ENCODE data around the gene NDUFS4. TPM values are rescaled to one million over a fixed set of nuclear protein-coding genes. Genes with fewer than 3 reads are reported as not detected.

The NDUFS4 gene
- total RNA-seq, 3 donors from 2014 or later (not counting 1 experiment from before 2014, with no cell fraction given) = 22.4 to 33.1 (median 25.7) TPM

GRCh38 chr5:53614376-53614885 lies 54.0 kb downstream of the NDUFS4 start:
- H3K27me3 Mint-ChIP-seq (ENCODE audit: low read depth in 2 of 2) = no peaks in the 10 kb centered on the region

GRCh38 chr5:53616939-53617549 lies 56.6 kb downstream of the NDUFS4 start:
- no peaks in the 10 kb centered on the region for H3K9me3 ChIP-seq (ENCODE audit: control insufficient read depth, insufficient read depth, low read length)
- DNase-seq (no peak), ATAC-seq (no peak)
- 100% methylated on average over 3 of the region's 3 CpGs for WGBS (ENCODE audit: insufficient coverage)
- intact Hi-C loops (cut with micrococcal nuclease) = no loop called here
- no peaks in the 10 kb centered on the region for H3K27me3 Mint-ChIP-seq (ENCODE audit: low read depth in 2 of 2)
- H3K27ac Mint-ChIP-seq = no peak overlapping the region
- H3K9me3 Mint-ChIP-seq = no peaks in the 10 kb centered on the region
- peaks cover 5 to 6% of the 10 kb centered on the region in 2 donors for H3K4me1 Mint-ChIP-seq
- H3K4me1 ChIP-seq (ENCODE audit: control insufficient read depth, insufficient read depth, low read length) = no peaks in the 10 kb centered on the region
- no peak for TF ChIP-seq CTCF (IDR thresholded peaks at IDR 0.05)
- peaks cover under 1% of the 10 kb centered on the region for H3K36me3 Mint-ChIP-seq
- no peak overlapping the region for H3K4me3 Mint-ChIP-seq
- H3K4me3 ChIP-seq (ENCODE audit: low read length) = no peak overlapping the region
- H3K27me3 ChIP-seq (ENCODE audit: control insufficient read depth, insufficient read depth, low read length) = no peaks in the 10 kb centered on the region
- H3K27ac ChIP-seq (ENCODE audit: low read length) = no peak overlapping the region
- no peaks in the 10 kb centered on the region for H3K36me3 ChIP-seq (ENCODE audit: control insufficient read depth, insufficient read depth, low read length)

More at GRCh38 chr5:53614376-53614885, 54.0 kb downstream of the NDUFS4 start:
- 90% methylated on average over 1 of the region's 2 CpGs for WGBS (ENCODE audit: insufficient coverage)
- ATAC-seq (no peak), DNase-seq (no peak)
- H3K27ac ChIP-seq (ENCODE audit: low read length) = no peak overlapping the region
- H3K27me3 ChIP-seq (ENCODE audit: control insufficient read depth, insufficient read depth, low read length) = no peaks in the 10 kb centered on the region
- H3K4me3 ChIP-seq (ENCODE audit: low read length) = no peak overlapping the region
- no peaks in the 10 kb centered on the region for H3K9me3 Mint-ChIP-seq
- H3K4me3 Mint-ChIP-seq = no peak overlapping the region
- intact Hi-C loops (cut with micrococcal nuclease) = no loop called here
- no peak overlapping the region for H3K27ac Mint-ChIP-seq
- no peaks in the 10 kb centered on the region for H3K9me3 ChIP-seq (ENCODE audit: control insufficient read depth, insufficient read depth, low read length)
- H3K4me1 ChIP-seq (ENCODE audit: control insufficient read depth, insufficient read depth, low read length) = no peaks in the 10 kb centered on the region
- no peak for TF ChIP-seq CTCF (IDR thresholded peaks at IDR 0.05)
- no peaks in the 10 kb centered on the region for H3K36me3 ChIP-seq (ENCODE audit: control insufficient read depth, insufficient read depth, low read length)
- peaks cover 7 to 10% of the 10 kb centered on the region in 2 donors for H3K4me1 Mint-ChIP-seq
- no peaks in the 10 kb centered on the region for H3K36me3 Mint-ChIP-seq

- no peaks in the 10 kb centered on the region for H3K27me3 Mint-ChIP-seq (ENCODE audit: low read depth in 2 of 2)
- no peaks in the 10 kb centered on the region for H3K4me1 ChIP-seq (ENCODE audit: control insufficient read depth, insufficient read depth, low read length)
- intact Hi-C loops (cut with micrococcal nuclease) = no loop called here
- 84% methylated on average over 6 of the region's 6 CpGs for WGBS (ENCODE audit: insufficient coverage)
- no peak for TF ChIP-seq CTCF (IDR thresholded peaks at IDR 0.05)
- H3K9me3 Mint-ChIP-seq = no peaks in the 10 kb centered on the region
- ATAC-seq (no peak), DNase-seq (no peak)
- H3K27ac Mint-ChIP-seq = no peak overlapping the region
- H3K4me3 Mint-ChIP-seq = no peak overlapping the region
- H3K4me3 ChIP-seq (ENCODE audit: low read length) = no peak overlapping the region
- peaks cover 2% of the 10 kb centered on the region for H3K36me3 ChIP-seq (ENCODE audit: control insufficient read depth, insufficient read depth, low read length)
- H3K27ac ChIP-seq (ENCODE audit: low read length) = no peak overlapping the region
- H3K27me3 ChIP-seq (ENCODE audit: control insufficient read depth, insufficient read depth, low read length) = no peaks in the 10 kb centered on the region
- no peaks in the 10 kb centered on the region for H3K36me3 Mint-ChIP-seq
- H3K9me3 ChIP-seq (ENCODE audit: control insufficient read depth, insufficient read depth, low read length) = no peaks in the 10 kb centered on the region
- H3K4me1 Mint-ChIP-seq = peaks cover 32 to 50% of the 10 kb centered on the region in 2 donors
Observed at GRCh38 chr5:53631251-53631650, 70.8 kb downstream of the NDUFS4 start.

GRCh38 chr5:53642061-53642460 lies 81.6 kb downstream of the NDUFS4 start:
- intact Hi-C loops (cut with micrococcal nuclease) = no loop called here
- no peaks in the 10 kb centered on the region for H3K36me3 ChIP-seq (ENCODE audit: control insufficient read depth, insufficient read depth, low read length)
- no peaks in the 10 kb centered on the region for H3K4me1 ChIP-seq (ENCODE audit: control insufficient read depth, insufficient read depth, low read length)
- no peak overlapping the region for H3K4me3 Mint-ChIP-seq
- no peaks in the 10 kb centered on the region for H3K36me3 Mint-ChIP-seq
- no peak overlapping the region for H3K4me3 ChIP-seq (ENCODE audit: low read length)
- WGBS (ENCODE audit: insufficient coverage) = 67% methylated on average over 2 of the region's 3 CpGs
- no peaks in the 10 kb centered on the region for H3K9me3 ChIP-seq (ENCODE audit: control insufficient read depth, insufficient read depth, low read length)
- no peak overlapping the region for H3K27ac ChIP-seq (ENCODE audit: low read length)
- H3K27me3 Mint-ChIP-seq (ENCODE audit: low read depth in 2 of 2) = no peaks in the 10 kb centered on the region
- H3K27ac Mint-ChIP-seq = no peak overlapping the region
- ATAC-seq (no peak), DNase-seq (no peak)
- H3K27me3 ChIP-seq (ENCODE audit: control insufficient read depth, insufficient read depth, low read length) = no peaks in the 10 kb centered on the region
- no peaks in the 10 kb centered on the region for H3K9me3 Mint-ChIP-seq
- no peak for TF ChIP-seq CTCF (IDR thresholded peaks at IDR 0.05)
- H3K4me1 Mint-ChIP-seq = peaks cover 14 to 15% of the 10 kb centered on the region in 2 donors
